GM18508 (cell line): Measurements from ENCODE around the gene INSIG1.

Experiments used
- ATAC-seq: cut with Tn5 transposase; IDR thresholded peaks from one replicate; pipeline ENCODE4 v1.9.1; 2021; ENCODE audit warnings: moderate number of reproducible peaks; ENCODE audit not compliant: insufficient read depth, unreplicated experiment

The INSIG1 gene

DNA sequence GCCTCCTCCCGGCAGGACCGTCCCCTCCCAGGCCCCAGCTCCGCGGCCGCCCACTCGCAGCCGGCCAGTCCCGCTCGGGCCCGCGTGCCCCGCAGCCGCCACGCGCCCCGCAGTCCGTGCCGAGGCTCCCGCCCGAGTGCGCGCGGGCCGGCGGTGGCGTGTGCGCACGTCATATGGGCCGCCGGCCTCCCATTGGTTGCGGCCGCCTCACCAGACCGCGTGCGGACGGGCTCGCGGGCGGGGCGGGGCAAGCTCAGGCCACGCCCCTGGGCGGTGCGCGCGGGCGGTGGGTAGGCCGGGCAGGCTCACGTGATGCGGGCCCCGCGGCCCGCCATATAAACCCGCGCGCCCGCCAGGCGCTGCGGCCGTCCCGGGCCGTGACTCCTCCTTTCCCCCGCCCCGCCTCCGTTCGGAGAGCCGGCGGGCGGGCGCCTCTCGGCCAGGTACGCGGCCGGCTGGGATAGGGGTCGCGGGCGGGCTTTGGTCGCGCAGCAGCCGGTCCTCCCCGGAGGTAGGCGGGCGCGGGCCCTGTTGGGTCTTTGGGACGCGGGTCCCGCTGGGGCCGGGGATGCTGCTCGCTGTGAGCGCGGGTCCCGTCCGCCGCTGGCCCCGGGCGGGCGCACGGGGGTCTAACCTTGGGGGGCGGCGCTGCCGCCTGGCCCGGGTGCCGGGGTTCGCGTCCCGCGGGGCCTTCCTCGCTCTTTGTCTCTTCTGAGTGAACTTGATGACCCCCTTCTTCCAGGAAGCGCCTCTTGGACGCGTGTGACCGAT, at the start of gene INSIG1:
INSIG1 (plus strand) TSS at position 362 of the 771 bp plus-strand sequence; CDS start at position 770, 408 bp downstream.
- no peak for ATAC-seq

DNA sequence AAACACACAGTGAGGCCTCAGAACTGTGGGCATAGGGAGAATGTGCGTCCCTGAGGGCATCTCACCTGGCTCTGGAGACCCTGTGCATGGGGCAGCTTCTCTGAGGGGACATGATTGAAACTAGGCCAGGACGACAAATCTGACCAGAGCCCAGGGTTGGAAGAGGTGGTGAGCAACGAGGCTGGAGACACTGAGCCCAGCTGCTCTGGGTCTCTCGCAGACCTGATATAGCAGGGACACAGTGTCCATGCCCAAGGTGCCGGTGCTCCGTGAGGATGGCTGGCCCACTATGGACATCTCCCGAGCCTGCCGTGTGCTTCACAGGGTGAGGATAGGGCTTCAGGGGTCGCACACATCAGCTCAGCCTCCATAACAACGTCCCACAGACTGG, 49.3 kb upstream of the INSIG1 start:
- no peak for ATAC-seq

DNA sequence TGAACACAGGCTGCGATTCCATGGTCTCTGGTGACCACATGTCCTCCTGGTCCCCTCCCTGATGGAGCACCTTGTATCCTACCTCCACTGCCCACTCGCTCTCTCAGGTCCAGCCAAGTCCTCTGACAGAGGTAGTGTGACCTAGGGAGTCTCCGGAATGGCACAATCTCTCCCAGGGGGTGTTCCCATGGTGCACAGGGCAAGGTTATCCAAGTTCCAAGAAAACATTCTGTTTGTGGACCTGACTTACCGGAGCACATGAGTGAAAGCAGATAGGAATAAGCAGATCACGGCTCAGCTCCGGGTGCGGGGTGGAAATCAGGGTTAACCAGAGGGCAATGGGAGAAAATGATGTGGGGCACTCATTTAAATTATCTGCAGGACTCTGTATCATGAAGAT, 45.8 kb upstream of the INSIG1 start:
- no peak for ATAC-seq

DNA sequence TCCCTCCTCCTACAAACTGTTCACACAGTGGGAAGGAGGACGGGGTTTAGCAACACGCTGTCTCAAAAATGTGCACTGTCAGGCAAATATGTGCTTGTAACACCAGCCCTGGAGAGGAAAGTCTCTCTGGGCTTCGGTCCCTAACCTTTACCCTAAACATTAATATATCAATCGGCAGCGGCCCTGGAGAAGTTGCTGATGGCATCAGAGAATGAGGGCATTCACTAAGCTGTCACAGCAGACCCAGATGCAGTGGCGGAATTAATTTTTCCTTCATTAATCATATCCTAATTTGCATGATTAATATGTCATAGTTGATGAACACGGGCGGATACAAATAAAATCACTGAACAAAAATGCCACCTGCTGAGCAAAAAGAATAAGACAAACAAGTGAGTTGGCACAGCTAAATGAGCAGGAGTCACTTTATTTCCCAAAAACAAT, 45.2 kb upstream of the INSIG1 start:
- no peak for ATAC-seq

DNA sequence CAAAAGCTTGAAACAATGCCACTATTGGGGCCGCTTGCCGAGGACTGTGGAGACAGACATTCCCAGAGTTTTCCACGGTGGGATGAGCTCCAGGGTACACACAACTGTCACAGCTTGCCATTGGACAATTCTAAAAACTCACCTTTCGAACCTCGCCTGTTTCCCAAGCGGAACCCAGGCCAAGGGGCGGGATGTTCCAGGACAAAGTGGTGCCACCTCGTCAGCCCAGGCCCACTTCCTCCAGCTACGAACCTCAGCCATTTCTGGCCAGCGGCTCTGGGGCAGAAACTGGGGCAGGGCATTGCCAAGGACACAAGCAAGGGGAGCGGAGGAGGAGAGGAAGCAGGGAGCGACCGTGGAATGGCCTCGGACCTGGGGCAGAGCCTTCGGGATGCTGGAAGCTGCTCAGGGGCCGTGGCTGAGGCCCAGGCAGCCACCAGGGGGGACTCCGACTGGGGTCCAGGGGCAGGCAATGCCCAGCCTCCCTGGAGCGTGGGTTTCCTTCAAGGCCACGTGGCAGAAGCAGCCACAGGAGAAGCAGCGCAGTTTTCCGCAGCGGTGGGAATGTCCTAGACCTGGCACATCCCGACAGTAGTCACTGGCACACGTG, 44.7 kb upstream of the INSIG1 start:
- ATAC-seq: no peak

DNA sequence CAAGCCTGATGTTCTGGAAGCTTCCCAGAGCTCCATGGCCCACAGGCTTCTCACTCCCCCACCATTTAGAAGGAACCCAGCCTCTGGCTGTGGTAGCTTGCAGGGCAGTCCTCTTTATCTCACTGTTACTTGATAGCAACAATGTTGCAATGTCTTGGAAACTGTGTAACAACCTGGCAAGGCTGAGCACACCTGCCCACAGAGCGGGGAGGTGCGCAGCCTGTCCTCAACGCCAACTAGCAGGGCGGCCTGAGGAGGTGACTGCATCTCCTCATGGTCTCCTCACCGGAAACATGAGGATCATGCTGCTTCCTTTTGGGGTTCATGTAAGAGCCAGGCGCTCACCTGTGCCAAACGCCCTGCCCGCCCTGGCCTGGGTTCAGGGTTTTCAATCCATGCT, 43.7 kb upstream of the INSIG1 start:
- ATAC-seq: no peak

DNA sequence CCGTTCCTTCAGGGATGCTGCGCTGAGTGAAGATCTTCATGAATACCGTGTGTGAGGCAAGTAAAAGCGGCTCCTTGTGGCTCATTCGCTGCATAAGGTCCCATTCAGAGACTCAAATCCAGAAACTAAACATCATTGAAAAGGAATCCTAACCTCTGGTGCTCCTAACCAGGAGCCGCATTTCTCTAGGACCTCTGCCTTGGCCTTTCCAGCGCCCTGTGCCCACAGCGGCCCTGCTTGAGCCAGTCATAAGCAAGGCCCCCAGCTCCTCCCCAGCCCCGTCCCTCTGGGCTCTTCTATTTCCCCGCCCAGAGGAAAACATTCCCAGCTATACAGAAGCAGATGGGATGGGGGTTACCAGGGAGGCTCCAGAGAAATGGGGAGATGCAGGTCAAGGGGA, 42.6 kb upstream of the INSIG1 start:
- ATAC-seq: no peak

DNA sequence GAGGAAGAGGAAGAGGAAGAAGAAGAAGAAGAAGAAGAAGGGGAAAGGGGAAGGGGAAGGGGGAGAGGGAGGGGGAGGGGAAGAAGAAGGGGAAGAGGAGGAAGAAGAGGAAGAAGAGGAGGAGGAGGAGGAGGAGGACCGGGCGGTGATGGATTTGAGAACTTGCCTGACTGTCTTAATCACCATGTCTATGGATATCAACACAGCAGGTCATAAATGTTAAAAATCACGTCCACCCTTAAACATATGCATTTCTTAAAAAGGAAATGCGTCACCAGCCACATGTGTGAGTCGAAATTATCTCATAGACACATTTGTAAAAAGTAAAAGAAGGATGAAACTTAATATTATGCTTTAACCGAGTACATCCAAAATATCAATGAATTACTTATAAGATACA, 42.1 kb upstream of the INSIG1 start:
- ATAC-seq: no peak

DNA sequence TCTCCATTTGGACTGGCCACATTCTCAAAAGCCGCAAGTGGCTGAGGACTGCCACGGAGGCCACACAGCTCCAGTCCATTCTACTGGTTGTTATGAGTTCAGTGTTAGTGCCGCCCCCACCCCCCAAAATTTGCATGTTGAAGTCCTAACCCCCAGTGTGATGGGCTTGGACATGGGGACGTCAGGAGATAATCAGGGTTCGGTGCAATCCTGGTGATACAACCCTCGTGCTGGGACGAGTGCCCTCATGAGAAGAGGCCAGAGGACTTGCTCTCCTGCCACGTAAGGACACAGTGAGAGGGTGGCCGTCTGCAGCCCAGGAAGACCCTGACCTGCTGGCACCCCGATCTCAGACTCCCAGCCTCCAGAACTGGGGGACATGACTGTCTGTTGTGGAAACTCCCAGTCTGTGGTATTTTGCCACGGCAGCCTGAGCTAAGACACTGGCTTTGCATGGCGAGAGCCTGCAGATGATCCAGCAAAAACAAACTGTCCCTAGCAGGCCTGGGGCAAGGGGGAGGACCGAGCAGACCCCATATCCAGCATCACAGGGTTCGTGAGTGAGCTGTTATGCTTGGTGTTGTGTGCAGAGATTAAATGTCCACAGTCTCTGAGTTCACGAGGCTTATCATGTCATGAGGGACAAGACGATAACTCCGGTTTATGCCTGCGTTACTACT, 41.5 kb upstream of the INSIG1 start:
- no peak for ATAC-seq

DNA sequence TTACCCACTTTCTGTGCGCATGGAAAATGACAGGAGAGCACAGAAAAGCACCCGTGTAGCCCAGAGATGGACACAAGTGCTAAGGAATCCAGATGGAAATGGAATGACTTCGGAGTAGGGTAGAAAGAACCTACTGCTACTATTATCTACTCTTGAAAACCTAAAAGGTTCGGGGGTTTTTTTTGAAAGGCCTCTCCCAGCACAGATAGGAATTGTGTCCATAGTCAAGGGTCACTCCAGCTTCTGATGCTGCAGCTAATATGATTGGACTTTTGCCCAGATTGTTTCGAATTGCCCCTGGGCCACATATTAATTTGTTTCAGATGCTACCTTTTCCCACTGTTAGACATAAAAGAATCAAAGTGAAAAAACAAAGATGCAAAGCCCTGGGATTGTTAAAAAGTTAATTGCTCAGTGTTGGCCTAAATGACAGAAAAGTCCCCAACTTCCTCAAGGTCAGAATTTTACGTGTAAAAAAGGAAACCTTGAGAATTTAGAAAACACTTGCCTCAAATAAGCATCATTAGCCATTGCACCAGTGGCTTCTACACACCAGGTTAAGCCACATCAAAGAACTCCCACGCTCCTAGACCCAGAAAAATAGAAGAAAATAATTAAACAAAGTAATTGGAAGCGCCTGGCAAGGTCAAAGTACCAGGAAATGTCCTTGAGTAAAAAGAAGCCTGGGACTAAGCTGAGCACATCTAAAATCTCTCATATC, 40.8 kb upstream of the INSIG1 start:
- no peak for ATAC-seq

DNA sequence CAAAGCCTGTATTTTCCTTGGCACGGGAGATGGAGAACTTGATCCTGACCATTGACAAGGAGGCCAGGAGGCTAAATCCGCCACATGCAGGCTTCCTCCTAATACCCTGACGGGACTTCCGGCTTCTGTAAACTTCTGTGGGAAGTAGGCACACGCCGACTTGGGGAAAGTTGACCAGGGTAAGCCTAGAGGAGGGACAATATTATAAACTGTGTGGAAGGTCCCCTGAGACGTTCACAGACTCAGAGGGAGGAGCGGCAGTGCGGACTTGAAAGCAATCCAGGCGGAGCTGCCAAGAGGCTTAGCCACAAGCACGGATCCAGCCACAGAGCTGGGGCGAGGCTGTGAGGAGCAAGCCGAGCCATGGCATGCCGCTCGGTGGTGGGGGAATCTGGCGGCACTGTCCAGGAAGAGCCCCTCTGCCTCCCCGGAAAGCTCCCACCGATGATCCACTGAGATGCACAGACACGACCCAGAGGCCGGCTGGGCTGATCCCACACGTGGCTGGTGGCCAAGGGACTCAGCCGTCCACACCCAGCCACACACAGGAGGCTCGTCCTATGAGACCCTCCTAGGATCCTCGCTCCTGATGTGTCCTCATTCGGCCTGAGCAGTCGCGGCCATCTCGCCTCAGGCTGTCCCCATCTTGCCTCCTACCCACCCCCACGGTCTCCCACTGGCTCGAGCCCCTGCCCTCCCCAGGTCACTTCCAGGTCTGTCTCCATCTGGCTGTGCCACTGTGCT, 40.0 kb upstream of the INSIG1 start:
- no peak for ATAC-seq

DNA sequence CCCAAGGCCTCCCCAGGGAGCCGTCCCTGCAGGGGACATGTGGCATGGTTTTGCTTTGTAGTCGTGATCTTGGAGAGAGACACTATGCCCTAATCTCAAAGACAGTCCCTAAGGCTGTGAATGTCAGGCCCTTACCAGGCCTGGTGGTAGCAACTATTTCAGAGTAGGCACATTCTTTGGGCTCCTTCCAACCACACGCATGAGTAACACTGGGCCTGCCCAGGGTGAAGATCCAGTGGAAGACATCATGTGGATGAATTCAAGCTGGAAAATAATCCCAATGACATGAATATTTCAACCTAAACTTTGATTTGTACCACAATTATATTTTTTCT, 39.5 kb upstream of the INSIG1 start:
- ATAC-seq: no peak

DNA sequence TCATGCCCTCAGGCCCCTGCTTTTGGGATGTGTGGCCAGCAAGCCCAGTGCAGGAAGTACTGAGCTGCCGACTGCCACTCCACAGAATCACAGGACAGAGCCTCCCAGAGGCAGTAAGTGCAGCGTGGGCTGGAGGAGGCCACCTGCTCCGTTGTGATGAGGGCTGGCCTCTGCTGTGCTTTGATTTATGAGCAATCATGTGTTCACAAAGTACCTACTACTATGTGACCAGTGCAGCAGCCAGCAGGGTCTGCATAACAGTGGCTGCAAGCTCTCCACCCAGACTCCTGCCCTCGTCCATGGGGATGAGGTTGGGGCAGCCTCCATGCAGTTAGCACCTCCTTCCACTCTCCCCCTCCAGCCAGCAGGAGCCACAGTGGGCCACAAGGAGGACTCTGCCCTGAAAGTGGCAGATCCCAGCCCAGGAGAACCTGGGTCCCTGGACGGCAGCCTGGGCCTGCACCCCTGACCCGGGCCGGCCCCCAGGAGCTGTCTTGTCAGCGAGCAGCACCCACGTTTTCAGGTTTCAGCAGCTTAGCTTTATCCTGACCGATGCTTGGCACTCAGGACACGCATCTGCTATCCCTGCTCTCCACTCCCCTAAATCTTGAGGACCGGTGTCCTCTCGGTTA, 37.7 kb upstream of the INSIG1 start:
- no peak for ATAC-seq

DNA sequence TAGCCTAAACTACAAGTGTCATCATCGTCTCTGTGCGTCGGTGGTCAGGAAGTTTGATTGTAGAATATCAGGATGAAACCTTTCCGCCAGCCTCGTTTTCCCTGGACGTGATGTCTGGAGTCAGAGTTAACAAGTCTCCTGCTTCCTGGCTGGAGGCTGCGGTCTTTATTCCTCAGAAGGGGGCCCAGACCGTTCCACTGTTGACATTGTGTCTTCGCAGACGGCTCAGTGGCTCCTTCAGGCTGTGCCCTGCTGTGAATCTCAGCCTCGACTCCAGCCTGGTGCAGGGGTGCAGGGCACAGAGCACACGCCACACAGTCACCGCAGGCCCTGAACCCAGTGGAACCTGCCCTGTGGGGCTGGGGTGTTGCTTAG, 37.2 kb upstream of the INSIG1 start:
- ATAC-seq: no peak

DNA sequence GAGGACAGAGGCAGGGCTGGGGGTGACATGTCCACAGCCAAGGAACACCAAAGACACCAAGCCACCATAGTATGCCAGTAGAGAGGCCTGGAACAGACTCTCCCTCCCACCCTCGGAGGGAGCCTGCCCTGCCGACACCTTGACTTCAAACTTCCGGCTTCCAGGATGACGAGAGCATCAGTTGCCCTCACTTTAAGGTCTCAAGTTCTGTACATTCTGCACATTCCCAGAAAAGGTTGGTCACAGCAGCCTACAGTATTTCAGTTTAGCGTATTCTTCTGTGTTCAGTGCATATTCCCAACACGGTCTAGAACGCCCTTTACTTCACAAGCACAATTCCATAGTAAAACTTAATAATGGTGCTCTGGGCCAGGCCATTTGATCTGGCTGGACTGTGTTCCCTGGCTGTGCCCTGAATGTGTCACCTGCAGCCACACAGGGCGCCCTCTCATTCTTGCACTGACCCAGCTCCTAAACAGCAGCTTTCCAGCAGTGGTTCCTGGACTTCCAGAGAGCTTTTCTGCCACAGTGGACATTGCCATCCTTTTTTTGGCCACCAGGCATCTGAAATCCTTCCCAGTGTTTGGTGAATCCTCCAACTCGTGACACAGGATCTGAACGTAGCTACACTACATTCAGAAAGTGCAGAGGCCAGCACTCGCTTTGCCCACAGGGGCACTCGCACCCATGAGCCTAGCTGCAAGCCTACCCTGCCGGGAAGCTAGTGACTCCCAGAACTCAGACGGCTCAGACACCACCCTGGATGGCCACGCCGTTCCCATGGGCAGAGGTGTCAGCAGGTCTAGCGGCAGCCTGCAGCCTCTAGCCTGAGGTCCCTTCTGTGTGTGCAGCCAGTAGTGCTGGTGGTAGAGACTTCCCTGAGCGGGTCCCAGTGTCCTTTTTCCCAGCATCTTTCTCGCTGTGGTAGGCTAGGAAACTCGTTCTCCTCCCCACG, 36.4 kb upstream of the INSIG1 start:
- no peak for ATAC-seq

DNA sequence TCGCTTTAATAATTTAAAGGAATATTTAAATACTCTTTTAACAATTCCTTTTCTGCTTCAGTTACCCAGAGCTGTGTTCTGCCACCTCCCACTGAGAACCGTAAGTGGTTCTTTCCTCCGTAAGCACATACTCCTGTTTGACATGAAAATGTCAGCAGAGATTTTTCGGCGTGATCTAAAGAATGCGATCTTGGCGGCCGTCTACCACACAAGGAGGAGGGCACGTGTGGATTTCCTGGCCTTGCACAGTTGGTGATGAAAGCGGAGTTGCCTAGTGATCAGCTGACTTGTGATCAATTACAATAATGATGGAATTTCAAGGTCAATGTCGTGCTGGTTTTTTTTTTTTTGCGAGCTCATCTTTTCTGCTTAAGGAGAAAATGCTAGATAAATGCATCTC, 35.6 kb upstream of the INSIG1 start:
- ATAC-seq: no peak

DNA sequence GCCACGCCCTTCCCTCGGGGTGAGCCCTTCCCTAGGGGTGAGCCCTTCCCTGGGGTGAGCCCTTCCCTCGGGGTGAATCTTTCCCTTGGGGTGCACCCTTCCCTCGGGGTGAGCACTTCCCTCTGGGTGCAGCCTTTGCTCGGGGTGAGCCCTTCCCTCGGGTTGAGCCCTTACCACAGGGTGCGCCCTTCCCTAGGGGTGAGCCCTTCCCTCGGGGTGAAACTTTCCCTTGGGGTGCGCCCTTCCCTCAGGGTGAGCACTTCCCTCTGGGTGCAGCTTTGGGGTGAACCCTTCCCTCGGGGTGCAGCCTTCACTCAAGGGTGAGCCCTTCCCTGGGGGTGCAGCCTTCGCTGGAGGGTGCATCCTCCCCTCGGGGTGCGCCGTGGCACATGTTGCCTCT, 34.6 kb upstream of the INSIG1 start:
- no peak for ATAC-seq

DNA sequence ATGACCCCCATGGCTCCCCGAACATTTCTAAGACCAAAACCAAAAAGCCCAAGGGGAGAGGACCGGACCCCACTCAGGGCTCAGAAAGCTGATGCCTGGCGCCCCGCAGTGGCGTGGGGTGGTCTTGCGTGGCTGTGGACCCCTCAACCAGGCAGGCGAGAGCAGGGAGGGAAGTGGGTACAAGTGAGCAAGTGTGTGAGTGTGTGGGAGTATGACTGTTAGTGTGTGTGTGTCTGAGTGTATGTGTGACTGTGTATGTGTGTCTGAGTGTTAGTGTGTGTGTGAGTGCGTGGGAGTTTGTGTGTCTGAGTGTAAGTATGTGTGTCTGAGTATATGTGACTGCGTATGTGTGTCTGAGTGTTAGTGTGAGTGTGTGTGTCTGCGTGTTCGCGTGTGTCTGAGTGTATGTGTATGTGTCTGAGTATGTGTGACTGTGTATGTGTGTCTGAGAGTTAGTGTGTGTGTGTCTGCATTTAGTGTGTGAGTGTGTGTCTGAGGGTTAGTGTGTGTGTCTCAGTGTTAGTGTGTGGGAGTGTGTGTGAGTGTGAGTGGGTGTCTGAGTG, 34.0 kb upstream of the INSIG1 start:
- no peak for ATAC-seq

DNA sequence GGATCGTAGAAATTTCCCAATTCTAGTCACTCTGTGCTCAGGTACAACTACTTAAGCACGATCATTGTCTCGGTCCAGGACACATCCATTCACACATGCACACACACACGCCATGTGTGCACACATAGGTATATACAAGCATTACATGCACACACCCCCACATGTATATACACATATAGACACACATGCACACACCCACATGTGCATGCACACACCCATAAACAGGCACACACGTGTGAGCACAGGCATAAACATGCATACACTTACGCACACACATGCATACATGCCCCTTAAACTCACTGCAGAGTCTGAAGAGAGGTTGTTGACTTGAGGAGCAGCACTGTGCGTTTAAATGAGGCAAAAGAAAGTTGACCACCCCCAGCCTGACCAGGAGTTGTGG, 32.5 kb upstream of the INSIG1 start:
- ATAC-seq: no peak
